Mucosa of descending colon (tissue), 3 donors: ENCODE data around the gene CHD2. TPM values are rescaled to one million over a fixed set of nuclear protein-coding genes. Genes with fewer than 3 reads are reported as not detected.
"Not testable (repeated sequence)": the region's sequence is repeated elsewhere in the genome, so short reads cannot be mapped to it uniquely, and the experiment has no call there.

Source experiments
- ATAC-seq: fragments of 200-7000 bp; cut with Tn5 transposase; one replicate; pipeline ENCODE4 v1.9.1; 2020; ENCODE audit warnings: mild to moderate bottlenecking, moderate library complexity
- DNase-seq, 3 donors: peaks; one replicate each; pipeline ENCODE4 v3.0.0-alpha.2; 2020
- H3K36me3 ChIP-seq: fragments of 200-600 bp; one replicate; pipeline ENCODE4 v1.8.0; 2021; ENCODE audit warnings: low read depth, mild to moderate bottlenecking
- H3K4me1 ChIP-seq: fragments of 200-600 bp; one replicate; pipeline ENCODE4 v1.8.0; 2021; ENCODE audit warnings: low read depth, mild to moderate bottlenecking
- H3K4me3 ChIP-seq: fragments of 200-600 bp; one replicate; pipeline ENCODE4 v1.8.0; 2021; ENCODE audit warnings: mild to moderate bottlenecking
- H3K9me3 ChIP-seq: fragments of 200-600 bp; one replicate; pipeline ENCODE4 v1.8.0; 2021; ENCODE audit warnings: mild to moderate bottlenecking
- intact Hi-C, 2 donors: fragments of 100-400 bp; cut with DNase I in 1 of 2; cut with micrococcal nuclease in 1 of 2; formaldehyde crosslinking; loops; one replicate each; pipeline versions ENCODE4 v1.11.0 to v1.11.1; 2022; cut with DNase I, micrococcal nuclease
- total RNA-seq, 3 donors: library from RNA; stranded (reverse); fragmentation: NEBNext Ultra II Directional in 2 of 3; extraction: Animal tissue kit (Norgen Biotek cat#: 25700) in 2 of 3; gene quantifications; one replicate each; pipeline versions ENCODE4 v1.2.1 to v1.2.4, GENCODE V29; 2021 to 2023
- TF ChIP-seq, protein P1 (sequence below): fragments of 200-600 bp; IDR thresholded peaks from one replicate; pipeline ENCODE4 v1.8.0; 2022; ENCODE audit warnings: antibody characterized with exemption, mild to moderate bottlenecking
- donor health status: DM: no; HTN: no; CAD: no; lungs with moderate emphysema.
- donor health status: DM: no; HTN: no; CAD: no.
- donor health status: DM: no; HTN: yes; CAD: no.

Gene CHD2
- total RNA-seq, 3 donors from 2014 or later = 86.2 to 128 (median 110) TPM

DNA sequence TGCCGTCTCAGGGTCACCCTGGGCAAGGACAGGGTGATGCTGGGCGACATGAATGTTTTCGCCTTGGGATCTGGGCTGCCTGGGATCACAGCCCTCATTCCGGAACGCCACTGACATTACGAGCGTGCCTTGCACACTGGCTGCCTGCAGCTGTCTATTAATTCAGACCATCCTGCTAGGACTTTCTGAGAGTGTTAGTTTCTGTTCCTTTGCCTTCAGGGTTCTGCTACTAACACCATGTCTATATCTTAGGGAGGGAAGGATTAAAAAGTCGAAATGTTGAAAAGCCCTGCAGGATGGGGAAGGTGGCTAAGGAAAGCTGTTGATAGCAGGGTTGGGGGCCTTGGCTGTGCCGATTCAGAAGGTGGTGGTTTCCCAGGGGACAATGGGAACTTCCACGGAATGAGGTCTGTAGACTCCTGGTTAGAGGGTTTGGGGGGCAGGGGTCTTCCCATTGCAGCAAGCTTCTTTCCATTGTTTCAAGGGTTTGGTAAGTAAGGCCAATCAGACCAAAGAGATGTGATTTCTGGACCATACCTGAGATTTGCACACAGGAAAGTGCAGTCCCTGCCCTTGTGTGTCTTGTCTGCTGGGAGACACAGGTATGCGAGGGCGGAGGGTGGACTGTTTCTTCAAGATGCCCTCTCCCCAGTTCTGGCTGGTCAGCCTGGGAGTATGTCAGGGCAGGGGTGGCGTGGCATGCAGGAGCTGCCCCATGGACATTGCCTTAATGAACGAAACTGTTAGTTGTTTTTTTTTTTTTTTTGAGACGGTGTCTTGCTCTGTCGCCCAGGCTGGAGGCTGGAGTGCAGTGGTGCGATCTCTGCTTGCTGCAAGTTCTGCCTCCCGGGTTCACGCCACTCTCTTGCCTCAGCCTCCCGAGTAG is 137.9 kb downstream of the CHD2 start:
- no peaks in the 10 kb centered on the region for H3K36me3 ChIP-seq
- TF ChIP-seq, protein P1, sequence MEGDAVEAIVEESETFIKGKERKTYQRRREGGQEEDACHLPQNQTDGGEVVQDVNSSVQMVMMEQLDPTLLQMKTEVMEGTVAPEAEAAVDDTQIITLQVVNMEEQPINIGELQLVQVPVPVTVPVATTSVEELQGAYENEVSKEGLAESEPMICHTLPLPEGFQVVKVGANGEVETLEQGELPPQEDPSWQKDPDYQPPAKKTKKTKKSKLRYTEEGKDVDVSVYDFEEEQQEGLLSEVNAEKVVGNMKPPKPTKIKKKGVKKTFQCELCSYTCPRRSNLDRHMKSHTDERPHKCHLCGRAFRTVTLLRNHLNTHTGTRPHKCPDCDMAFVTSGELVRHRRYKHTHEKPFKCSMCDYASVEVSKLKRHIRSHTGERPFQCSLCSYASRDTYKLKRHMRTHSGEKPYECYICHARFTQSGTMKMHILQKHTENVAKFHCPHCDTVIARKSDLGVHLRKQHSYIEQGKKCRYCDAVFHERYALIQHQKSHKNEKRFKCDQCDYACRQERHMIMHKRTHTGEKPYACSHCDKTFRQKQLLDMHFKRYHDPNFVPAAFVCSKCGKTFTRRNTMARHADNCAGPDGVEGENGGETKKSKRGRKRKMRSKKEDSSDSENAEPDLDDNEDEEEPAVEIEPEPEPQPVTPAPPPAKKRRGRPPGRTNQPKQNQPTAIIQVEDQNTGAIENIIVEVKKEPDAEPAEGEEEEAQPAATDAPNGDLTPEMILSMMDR = no peak
- no peak overlapping the region for H3K4me3 ChIP-seq
- H3K9me3 ChIP-seq = no peaks in the 10 kb centered on the region
- ATAC-seq = no peak
- no peak for DNase-seq
- intact Hi-C loops = no loop called here
- peaks cover 3% of the 10 kb centered on the region for H3K4me1 ChIP-seq

- DNase-seq, H3K36me3 ChIP-seq, H3K4me1 ChIP-seq, intact Hi-C loops, H3K4me3 ChIP-seq, ATAC-seq, H3K9me3 ChIP-seq: not testable (repeated sequence)
Observed at GRCh38 chr15:93039562-93040287, 139.6 kb downstream of the CHD2 start.

- intact Hi-C loops = no loop called here
- H3K4me1 ChIP-seq = peaks cover 3% of the 10 kb centered on the region
- no peaks in the 10 kb centered on the region for H3K36me3 ChIP-seq
- no peaks in the 10 kb centered on the region for H3K9me3 ChIP-seq
- H3K4me3 ChIP-seq = no peak overlapping the region
- ATAC-seq (no peak), DNase-seq (peak in 2 of 3 donors; percentile 10 to 28)
- TF ChIP-seq, protein P1 = no peak
Observed at GRCh38 chr15:93040288-93041158, 140.4 kb downstream of the CHD2 start.

GRCh38 chr15:93041159-93041547 is 141.0 kb downstream of the CHD2 start:
- ATAC-seq (no peak), DNase-seq (peak in 2 of 3 donors; percentile 3 to 13)
- H3K4me3 ChIP-seq = no peak overlapping the region
- intact Hi-C loops = no loop called here
- H3K36me3 ChIP-seq = no peaks in the 10 kb centered on the region
- TF ChIP-seq, protein P1 = no peak
- no peaks in the 10 kb centered on the region for H3K9me3 ChIP-seq
- peaks cover 2% of the 10 kb centered on the region for H3K4me1 ChIP-seq

- intact Hi-C loops = no loop called here
- ATAC-seq (no peak), DNase-seq (no peak)
- no peaks in the 10 kb centered on the region for H3K4me1 ChIP-seq
- no peaks in the 10 kb centered on the region for H3K36me3 ChIP-seq
- TF ChIP-seq, protein P1 = no peak
- H3K4me3 ChIP-seq = no peak overlapping the region
- no peaks in the 10 kb centered on the region for H3K9me3 ChIP-seq
Observed at GRCh38 chr15:93042211-93042610, 142.1 kb downstream of the CHD2 start.
